Mammary epithelial cell (primary cell): ENCODE data around the gene RAB28.

Experiments
- EZH2 ChIP-seq: IDR thresholded peaks from 2 replicates; pipeline ENCODE4 v1.6.1; 2012; ENCODE audit warnings: low read length, inconsistent platforms, borderline replicate concordance
- TF ChIP-seq, protein P1 (sequence below), 2 donors: IDR thresholded peaks in 1 of 2; conservative IDR thresholded peaks in 1 of 2; 2 replicates each; pipeline ENCODE4 v1.5.1; 2011 to 2012; ENCODE audit warnings: inconsistent platforms in 2 of 2, low read length in 2 of 2, mild to moderate bottlenecking in 2 of 2, control low read depth in 1 of 2, low read depth in 1 of 2; ENCODE audit not compliant: insufficient read depth in 1 of 2; ENCODE audit errors: extremely low read depth in 1 of 2

DNA sequence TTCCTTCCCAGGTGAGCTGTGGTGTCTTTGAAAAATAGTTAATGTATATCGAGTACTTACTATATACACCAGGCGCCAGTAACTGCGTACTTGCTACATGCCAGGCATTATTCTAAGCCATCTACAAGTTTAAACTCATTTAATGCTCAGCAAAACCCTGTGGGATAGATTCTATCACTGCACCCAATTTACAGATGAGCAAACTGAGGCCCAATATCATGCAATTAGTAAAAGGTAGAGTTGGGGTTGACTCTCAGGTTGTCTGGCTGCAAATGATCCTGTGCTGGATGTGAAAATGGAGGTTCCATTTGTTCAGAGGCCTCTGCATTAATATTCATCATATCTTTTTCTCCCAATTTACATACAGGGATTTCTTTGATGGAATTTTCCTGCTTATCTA, 42.5 kb upstream of the RAB28 start:
- TF ChIP-seq, protein P1, sequence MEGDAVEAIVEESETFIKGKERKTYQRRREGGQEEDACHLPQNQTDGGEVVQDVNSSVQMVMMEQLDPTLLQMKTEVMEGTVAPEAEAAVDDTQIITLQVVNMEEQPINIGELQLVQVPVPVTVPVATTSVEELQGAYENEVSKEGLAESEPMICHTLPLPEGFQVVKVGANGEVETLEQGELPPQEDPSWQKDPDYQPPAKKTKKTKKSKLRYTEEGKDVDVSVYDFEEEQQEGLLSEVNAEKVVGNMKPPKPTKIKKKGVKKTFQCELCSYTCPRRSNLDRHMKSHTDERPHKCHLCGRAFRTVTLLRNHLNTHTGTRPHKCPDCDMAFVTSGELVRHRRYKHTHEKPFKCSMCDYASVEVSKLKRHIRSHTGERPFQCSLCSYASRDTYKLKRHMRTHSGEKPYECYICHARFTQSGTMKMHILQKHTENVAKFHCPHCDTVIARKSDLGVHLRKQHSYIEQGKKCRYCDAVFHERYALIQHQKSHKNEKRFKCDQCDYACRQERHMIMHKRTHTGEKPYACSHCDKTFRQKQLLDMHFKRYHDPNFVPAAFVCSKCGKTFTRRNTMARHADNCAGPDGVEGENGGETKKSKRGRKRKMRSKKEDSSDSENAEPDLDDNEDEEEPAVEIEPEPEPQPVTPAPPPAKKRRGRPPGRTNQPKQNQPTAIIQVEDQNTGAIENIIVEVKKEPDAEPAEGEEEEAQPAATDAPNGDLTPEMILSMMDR (conservative IDR thresholded peaks at IDR 0.05 in 1 of 2, IDR thresholded peaks at IDR 0.05 in 1 of 2; ENCODE audit: extremely low read depth in 1 of 2, insufficient read depth in 1 of 2, low read depth in 1 of 2, low read length in 2 of 2) = no peak
- no peak for TF ChIP-seq EZH2
